Lung (tissue), 12 donors: ENCODE measurements around the gene FHDC1. TPM values are rescaled to one million over a fixed set of nuclear protein-coding genes. Genes with fewer than 3 reads are reported as not detected.

Experiments used
- ATAC-seq: fragments of 200-7000 bp; cut with Tn5 transposase; one replicate; pipeline ENCODE4 v1.9.1; 2020; ENCODE audit warnings: moderate number of reproducible peaks; ENCODE audit not compliant: insufficient read depth, low FRiP score
- DNase-seq, 3 donors: peaks; one replicate each; pipeline ENCODE4 v3.0.0-alpha.2; 2013 to 2017
- H3K27ac ChIP-seq, 2 donors: one replicate each; pipeline ENCODE4 v1.5.1; 2013; ENCODE audit warnings: mild to moderate bottlenecking in 2 of 2, moderate library complexity in 2 of 2, control low read depth in 1 of 2, inconsistent platforms in 1 of 2, low read depth in 1 of 2, low read length in 1 of 2
- H3K27me3 ChIP-seq, 3 donors: one replicate each; pipeline ENCODE4 v1.5.1; 2013; ENCODE audit warnings: low read length in 2 of 3; ENCODE audit not compliant: control insufficient read depth in 3 of 3, insufficient read depth in 3 of 3
- H3K36me3 ChIP-seq, 4 donors: one replicate each; pipeline ENCODE4 v1.5.1; 2013; ENCODE audit warnings: low read length in 4 of 4, mild to moderate bottlenecking in 1 of 4, moderate library complexity in 1 of 4; ENCODE audit not compliant: control insufficient read depth in 4 of 4, insufficient read depth in 4 of 4
- H3K4me1 ChIP-seq, 5 donors: one replicate each; pipeline ENCODE4 v1.5.1; 2013; ENCODE audit warnings: low read length in 5 of 5, mild to moderate bottlenecking in 2 of 5, moderate library complexity in 1 of 5; ENCODE audit not compliant: control insufficient read depth in 5 of 5, insufficient read depth in 5 of 5
- H3K4me3 ChIP-seq: one replicate; pipeline ENCODE4 v1.5.1; 2013; ENCODE audit warnings: mild to moderate bottlenecking, control low read depth, moderate library complexity
- H3K9ac ChIP-seq, 2 donors: one replicate each; pipeline ENCODE4 v1.5.1; 2013; ENCODE audit warnings: low read length in 2 of 2, control low read depth in 1 of 2; ENCODE audit not compliant: insufficient read depth in 1 of 2
- H3K9me3 ChIP-seq, 4 donors: one replicate each; pipeline ENCODE4 v1.5.1; 2013; ENCODE audit warnings: low read length in 3 of 4, mild to moderate bottlenecking in 1 of 4, moderate library complexity in 1 of 4; ENCODE audit not compliant: control insufficient read depth in 4 of 4, insufficient read depth in 3 of 4
- WGBS, 2 donors: extraction: QIAGEN DNeasy Blood & Tissue Kit; methylation state at CpG; one replicate each; pipeline ENCODE4 v1.1.7; 2013; 5-methylcytosine and 5-hydroxymethylcytosine counted together
- polyA plus RNA-seq, 2 donors: library from polyadenylated mRNA; stranded (reverse); fragments of 200-250 nt; gene quantifications; one replicate each; pipeline ENCODE4 v1.2.1, GENCODE V29; 2013
- total RNA-seq, 2 donors: library from RNA; depleted of rRNA in 1 of 2; stranded (reverse); fragments of >200 nt in 1 of 2; gene quantifications; one replicate each; pipeline ENCODE4 v1.2.1, GENCODE V29; 2014 to 2021
- TF ChIP-seq, protein P1 (sequence below): IDR thresholded peaks from 2 replicates; pipeline ENCODE4 v1.5.1; 2012; ENCODE audit warnings: mild to moderate bottlenecking; ENCODE audit errors: control extremely low read depth, extremely low read depth
- donor health status: control.
- donor health status: control.
- donor health status: Bipolar disorder and iron deficiency.
- donor health status: healthy.
- donor health status: DM: yes; HTN: yes; CAD: no.

Gene FHDC1
- total and polyA plus RNA-seq, 4 donors = 4.3 to 27.2 (median 17.3) TPM

DNA sequence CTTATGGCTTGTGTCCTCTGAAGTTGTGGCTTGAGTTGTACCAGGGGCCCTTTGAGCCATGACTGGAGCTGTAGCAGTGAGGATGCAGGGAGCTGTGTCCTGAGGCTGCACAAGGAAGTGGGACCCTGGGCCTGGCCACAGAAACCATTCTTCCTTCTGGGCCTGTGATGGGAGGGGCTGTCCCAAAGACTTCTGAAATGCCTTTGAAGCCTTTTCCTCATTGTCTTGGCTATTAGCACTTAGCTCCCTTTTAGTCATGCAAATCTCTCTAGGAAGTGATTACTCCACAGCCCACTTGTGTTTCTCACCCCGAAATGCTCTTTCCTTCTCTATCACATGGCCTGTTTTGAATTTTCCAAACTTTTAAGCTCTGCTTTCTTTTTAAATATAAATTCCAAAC lies 92.4 kb downstream of the FHDC1 start:
- TF ChIP-seq, protein P1, sequence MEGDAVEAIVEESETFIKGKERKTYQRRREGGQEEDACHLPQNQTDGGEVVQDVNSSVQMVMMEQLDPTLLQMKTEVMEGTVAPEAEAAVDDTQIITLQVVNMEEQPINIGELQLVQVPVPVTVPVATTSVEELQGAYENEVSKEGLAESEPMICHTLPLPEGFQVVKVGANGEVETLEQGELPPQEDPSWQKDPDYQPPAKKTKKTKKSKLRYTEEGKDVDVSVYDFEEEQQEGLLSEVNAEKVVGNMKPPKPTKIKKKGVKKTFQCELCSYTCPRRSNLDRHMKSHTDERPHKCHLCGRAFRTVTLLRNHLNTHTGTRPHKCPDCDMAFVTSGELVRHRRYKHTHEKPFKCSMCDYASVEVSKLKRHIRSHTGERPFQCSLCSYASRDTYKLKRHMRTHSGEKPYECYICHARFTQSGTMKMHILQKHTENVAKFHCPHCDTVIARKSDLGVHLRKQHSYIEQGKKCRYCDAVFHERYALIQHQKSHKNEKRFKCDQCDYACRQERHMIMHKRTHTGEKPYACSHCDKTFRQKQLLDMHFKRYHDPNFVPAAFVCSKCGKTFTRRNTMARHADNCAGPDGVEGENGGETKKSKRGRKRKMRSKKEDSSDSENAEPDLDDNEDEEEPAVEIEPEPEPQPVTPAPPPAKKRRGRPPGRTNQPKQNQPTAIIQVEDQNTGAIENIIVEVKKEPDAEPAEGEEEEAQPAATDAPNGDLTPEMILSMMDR = no peak
- no peak overlapping the region for H3K4me3 ChIP-seq
- H3K27ac ChIP-seq = no peak overlapping the region
- DNase-seq = no peak
- no peak for ATAC-seq
- no peak overlapping the region for H3K9ac ChIP-seq
- no peaks in the 10 kb centered on the region for H3K27me3 ChIP-seq
- H3K36me3 ChIP-seq = no peaks in the 10 kb centered on the region
- no peaks in the 10 kb centered on the region for H3K4me1 ChIP-seq
- WGBS, 2 donors = 29 to 45% methylated on average over 1 of the region's 1 CpG
- H3K9me3 ChIP-seq = peaks cover 0 to 14% (median 6%) of the 10 kb centered on the region in 4 donors

Other genes starting within 250 kb of the FHDC1 start
- 1 to 10 TPM; 1.2 to 2.1 TPM for gene TIGD4, start 156.6 kb upstream of the FHDC1 start, total RNA-seq
- under 1 TPM; 0.33 to 0.41 TPM for gene TIGD4, start 156.6 kb upstream of the FHDC1 start, polyA plus RNA-seq
- gene ARFIP1, start 156.4 kb upstream of the FHDC1 start, total RNA-seq = 10 to 100 TPM; 28.6 to 65.8 TPM
- 10 to 100 TPM; 20.9 to 21.6 TPM for gene ARFIP1, start 156.4 kb upstream of the FHDC1 start, polyA plus RNA-seq